HCT116 (cell line): Measurements from ENCODE around the gene SH2B3. TPM values are rescaled to one million over a fixed set of nuclear protein-coding genes. Genes with fewer than 3 reads are reported as not detected.

ENCODE experiments used
- ATAC-seq: fragments of 200-7000 bp; cut with Tn5 transposase; 2 replicates; pipeline ENCODE4 v1.9.1; 2020; ENCODE audit warnings: mild to moderate bottlenecking, moderate library complexity
- BruUV-seq: library from RNA; stranded (reverse); fragments of 400-500 nt; replicated peaks from 2 replicates; lab custom pipeline; 2021; lab: Mats Ljungman, UMichigan
- CTCF ChIA-PET: fragments of 300-600 bp; sonication (Branson Sonifier 250); formaldehyde crosslinking; loops from one replicate; lab custom pipeline; 2021; ENCODE audit warnings: antibody characterized with exemption; lab: Charles Lee
- POLR2A ChIA-PET: fragments of 300-600, 350-600 bp; sonication (Branson Sonifier 250); formaldehyde crosslinking; loops from one replicate; lab custom pipeline; 2021; ENCODE audit warnings: antibody characterized with exemption; lab: Charles Lee
- RAD21 ChIA-PET, 2 experiments: fragments of 300-600 bp; sonication (Branson Sonifier 250); formaldehyde crosslinking; loops; one replicate each; lab custom pipeline; 2023; ENCODE audit warnings: low total read pairs in 2 of 2; ENCODE audit not compliant: uncharacterized antibody in 2 of 2, unreplicated experiment in 2 of 2, low non-redundant PET in 1 of 2; lab: Charles Lee
- DNase-seq: peaks from one replicate; pipeline ENCODE4 v3.0.0-alpha.2; 2010; ENCODE audit warnings: low read depth, low spot score
- H2AFZ ChIP-seq: fragments of 200-600 bp; shearing (Covaris generic), sonication (generic); 2 replicates; pipeline ENCODE4 v1.6.1; 2017; ENCODE audit warnings: low read depth, mixed run types, mixed read lengths, antibody characterized with exemption, low read length; ENCODE audit not compliant: poor library complexity, severe bottlenecking
- H3K27ac ChIP-seq: 2 replicates; pipeline ENCODE4 v1.5.1; 2012; ENCODE audit warnings: low read depth, low read length
- H3K27me3 ChIP-seq: fragments of 200-600 bp; sonication (generic); 2 replicates; pipeline ENCODE4 v1.6.1; 2016; ENCODE audit warnings: mixed run types, low read length, mixed read lengths; ENCODE audit not compliant: insufficient read depth
- H3K36me3 ChIP-seq, 2 experiments: fragments of 200-500 bp in 1 of 2; fragments of 200-600 bp in 1 of 2; sonication (Bioruptor generic) in 1 of 2; sonication (generic) in 1 of 2; 2 replicates each; pipeline versions ENCODE4 v1.5.1 to v1.6.1; 2014 to 2016; ENCODE audit warnings: low read length in 2 of 2, inconsistent platforms in 1 of 2, mixed read lengths in 1 of 2, mixed run types in 1 of 2; ENCODE audit not compliant: insufficient read depth in 2 of 2, control insufficient read depth in 1 of 2
- H3K4me1 ChIP-seq, 2 experiments: fragments of 200-600 bp in 1 of 2; sonication (generic) in 1 of 2; 2 replicates each; pipeline versions ENCODE4 v1.5.1 to v1.6.1; 2012 to 2017; ENCODE audit warnings: low read length in 2 of 2, inconsistent platforms in 1 of 2, mild to moderate bottlenecking in 1 of 2, mixed read lengths in 1 of 2, mixed run types in 1 of 2, moderate library complexity in 1 of 2; ENCODE audit not compliant: insufficient read depth in 2 of 2, control insufficient read depth in 1 of 2
- H3K4me2 ChIP-seq: fragments of 200-600 bp; sonication (generic); 2 replicates; pipeline ENCODE4 v1.6.1; 2017; ENCODE audit warnings: mixed run types, low read length, mixed read lengths
- H3K4me3 ChIP-seq, 2 experiments: fragments of 200-600 bp in 1 of 2; sonication (generic) in 1 of 2; replicated peaks in 1 of 2; 2 replicates each; pipeline ENCODE4 v1.5.1; 2011 to 2016; ENCODE audit warnings: low read length in 2 of 2, control low read depth in 1 of 2, low read depth in 1 of 2, mild to moderate bottlenecking in 1 of 2, mixed read lengths in 1 of 2, mixed run types in 1 of 2
- H3K79me2 ChIP-seq: fragments of 200-600 bp; sonication (generic); 2 replicates; pipeline ENCODE4 v1.6.1; 2017; ENCODE audit warnings: mild to moderate bottlenecking, mixed run types, low read length, moderate library complexity, mixed read lengths; ENCODE audit not compliant: insufficient read depth
- H3K9ac ChIP-seq: fragments of 200-600 bp; sonication (generic); 2 replicates; pipeline ENCODE4 v1.6.1; 2016; ENCODE audit warnings: low read length, mixed read lengths
- H3K9me2 ChIP-seq: fragments of 200-600 bp; sonication (generic), shearing (Covaris generic); 2 replicates; pipeline ENCODE4 v1.6.1; 2017; ENCODE audit warnings: mixed run types, mild to moderate bottlenecking, moderate library complexity; ENCODE audit not compliant: insufficient read depth
- H3K9me3 ChIP-seq, 2 experiments: fragments of 200-500 bp in 1 of 2; fragments of 200-600 bp in 1 of 2; sonication (Bioruptor generic) in 1 of 2; sonication (generic) in 1 of 2; 2 replicates each; pipeline ENCODE4 v1.6.1; 2014 to 2017; ENCODE audit warnings: low read length in 2 of 2, mixed read lengths in 2 of 2, inconsistent platforms in 1 of 2, low read depth in 1 of 2, mild to moderate bottlenecking in 1 of 2, mixed run types in 1 of 2, moderate library complexity in 1 of 2; ENCODE audit not compliant: control insufficient read depth in 1 of 2, insufficient read depth in 1 of 2
- H4K20me1 ChIP-seq: fragments of 200-600 bp; sonication (generic), shearing (Covaris generic); 2 replicates; pipeline ENCODE4 v1.6.1; 2017; ENCODE audit warnings: mixed run types, mild to moderate bottlenecking, moderate library complexity; ENCODE audit not compliant: insufficient read depth
- ATF3 ChIP-seq: IDR thresholded peaks from 2 replicates; pipeline ENCODE4 v1.6.1; 2012
- CEBPB ChIP-seq: IDR thresholded peaks from 2 replicates; pipeline ENCODE4 v1.6.1; 2012; ENCODE audit warnings: low read depth
- CTCF ChIP-seq, 3 experiments: fragments of 200-600 bp in 1 of 3; sonication (generic) in 1 of 3; IDR thresholded peaks in 2 of 3; conservative IDR thresholded peaks in 1 of 3; 2 replicates each; pipeline ENCODE4 v1.5.1; 2012 to 2017; ENCODE audit warnings: low read depth in 2 of 3, low read length in 2 of 3, antibody characterized with exemption in 1 of 3, borderline replicate concordance in 1 of 3, control low read depth in 1 of 3, mild to moderate bottlenecking in 1 of 3, mixed read lengths in 1 of 3, mixed run types in 1 of 3, moderate library complexity in 1 of 3; ENCODE audit not compliant: insufficient read depth in 1 of 3
- FOSL1 ChIP-seq: IDR thresholded peaks from 2 replicates; pipeline ENCODE4 v1.6.1; 2012; ENCODE audit warnings: low read depth
- JUND ChIP-seq: IDR thresholded peaks from 2 replicates; pipeline ENCODE4 v1.6.1; 2012
- MAX ChIP-seq: IDR thresholded peaks from 2 replicates; pipeline ENCODE4 v1.6.1; 2012
- POLR2AphosphoS5 ChIP-seq: IDR thresholded peaks from 2 replicates; pipeline ENCODE4 v1.6.1; 2011; ENCODE audit warnings: mild to moderate bottlenecking, low read depth, low read length, moderate library complexity
- SIN3A ChIP-seq: IDR thresholded peaks from 2 replicates; pipeline ENCODE4 v1.6.1; 2012; ENCODE audit warnings: low read depth
- ZFX ChIP-seq: fragments of 450-650 bp; IDR thresholded peaks from 2 replicates; pipeline ENCODE4 v1.6.1; 2017
- ZNF274 ChIP-seq: fragments of 200-500 bp; sonication (Bioruptor generic); IDR thresholded peaks from 2 replicates; pipeline ENCODE4 v1.6.1; 2014; ENCODE audit warnings: mild to moderate bottlenecking, low read depth, low read length, inconsistent platforms
- intact Hi-C: fragments of 100-400 bp; cut with micrococcal nuclease; formaldehyde crosslinking; loops from 2 replicates; pipeline ENCODE4 v1.10.0; 2022
- total RNA-seq: library from RNA; stranded (reverse); gene quantifications from one replicate; pipeline ENCODE4 v1.2.1, GENCODE V29; 2021; ENCODE audit not compliant: unreplicated experiment
- TF ChIP-seq, protein P1 (sequence below): IDR thresholded peaks from 2 replicates; pipeline ENCODE4 v1.6.1; 2011; ENCODE audit warnings: mild to moderate bottlenecking, low read length, moderate library complexity; ENCODE audit not compliant: insufficient replicate concordance; ENCODE audit errors: extremely low read depth

The SH2B3 gene
- total RNA-seq, 1 experiment from 2014 or later = 17.3 TPM

DNA sequence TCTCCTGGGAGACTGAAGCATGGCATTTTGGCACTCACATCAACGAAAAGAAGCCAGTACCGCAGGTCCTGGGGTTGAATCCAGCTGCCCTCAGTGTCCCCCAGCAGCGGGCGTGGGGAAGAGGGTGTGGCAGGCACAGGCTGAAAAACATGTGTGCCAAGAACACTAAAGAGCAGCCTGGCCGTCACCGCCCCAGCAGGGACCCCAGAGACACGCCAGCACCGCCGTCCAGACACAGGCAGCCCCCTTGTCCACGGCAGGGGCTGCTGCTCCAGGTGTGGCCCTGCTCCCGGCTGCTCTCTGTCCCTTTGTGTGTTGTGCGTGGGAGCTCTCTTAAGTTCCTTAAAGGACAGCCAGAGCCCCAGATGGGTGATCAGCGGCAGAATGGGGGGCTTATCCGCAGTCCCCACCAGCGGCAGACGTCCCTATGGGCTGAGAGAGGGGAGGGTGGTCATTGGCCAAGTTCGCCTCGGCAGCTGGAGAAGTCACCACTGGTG is 37.4 kb upstream of the SH2B3 start:
- H3K79me2 ChIP-seq = no peaks in the 10 kb centered on the region
- peak; percentile 4; the same call in 1 of the 2 replicates for ATAC-seq
- H3K9me2 ChIP-seq = no peaks in the 10 kb centered on the region

More for the DNA sequence above, 37.4 kb upstream of the SH2B3 start:
- intact Hi-C loops = no loop called here
- DNase-seq = no peak
- no peaks in the 10 kb centered on the region for H4K20me1 ChIP-seq
- no peaks in the 10 kb centered on the region for H3K27me3 ChIP-seq
- ChIA-PET RAD21 (no interaction called here), POLR2A (no interaction called here), CTCF (no interaction called here)
- no peaks in the 10 kb centered on the region for H3K36me3 ChIP-seq
- H3K4me3 ChIP-seq = peak overlapping the region; percentile 73 to 83
- H3K27ac ChIP-seq = peak overlapping the region; percentile 46; the same call in 1 of the 2 replicates
- H3K9ac ChIP-seq = peak overlapping the region; percentile 72
- peak overlapping the region; percentile 81 for H3K4me2 ChIP-seq
- TF ChIP-seq CTCF (IDR thresholded peaks at IDR 0.05 in 2 of 3, conservative IDR thresholded peaks at IDR 0.05 in 1 of 3; ENCODE audit: borderline replicate concordance in 1 of 3, insufficient read depth in 1 of 3, low read depth in 2 of 3, low read length in 2 of 3) = no peak
- no peak; the same call in 1 of the 2 replicates for TF ChIP-seq SIN3A
- TF ChIP-seq MAX = no peak
- no peak for TF ChIP-seq JUND
- no peak for TF ChIP-seq ZNF274
- TF ChIP-seq CEBPB = no peak
- TF ChIP-seq ATF3 = no peak
- TF ChIP-seq, protein P1, sequence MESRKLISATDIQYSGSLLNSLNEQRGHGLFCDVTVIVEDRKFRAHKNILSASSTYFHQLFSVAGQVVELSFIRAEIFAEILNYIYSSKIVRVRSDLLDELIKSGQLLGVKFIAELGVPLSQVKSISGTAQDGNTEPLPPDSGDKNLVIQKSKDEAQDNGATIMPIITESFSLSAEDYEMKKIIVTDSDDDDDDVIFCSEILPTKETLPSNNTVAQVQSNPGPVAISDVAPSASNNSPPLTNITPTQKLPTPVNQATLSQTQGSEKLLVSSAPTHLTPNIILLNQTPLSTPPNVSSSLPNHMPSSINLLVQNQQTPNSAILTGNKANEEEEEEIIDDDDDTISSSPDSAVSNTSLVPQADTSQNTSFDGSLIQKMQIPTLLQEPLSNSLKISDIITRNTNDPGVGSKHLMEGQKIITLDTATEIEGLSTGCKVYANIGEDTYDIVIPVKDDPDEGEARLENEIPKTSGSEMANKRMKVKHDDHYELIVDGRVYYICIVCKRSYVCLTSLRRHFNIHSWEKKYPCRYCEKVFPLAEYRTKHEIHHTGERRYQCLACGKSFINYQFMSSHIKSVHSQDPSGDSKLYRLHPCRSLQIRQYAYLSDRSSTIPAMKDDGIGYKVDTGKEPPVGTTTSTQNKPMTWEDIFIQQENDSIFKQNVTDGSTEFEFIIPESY = no peak
- TF ChIP-seq FOSL1 = no peak
- TF ChIP-seq ZFX = no peak
- TF ChIP-seq POLR2AphosphoS5 = no peak
- TF ChIP-seq, all 23 proteins: peak for 0
- peaks cover 4 to 30% of the 10 kb centered on the region in 2 experiments; a peak in 3 of 4 replicates for H3K4me1 ChIP-seq
- H2AFZ ChIP-seq = no peak overlapping the region
- H3K9me3 ChIP-seq = no peaks in the 10 kb centered on the region
- no TSS peak for BruUV-seq
